ENCODE measurements around the gene DDX56. TPM values are rescaled to one million over a fixed set of nuclear protein-coding genes. Genes with fewer than 3 reads are reported as not detected.

The DDX56 gene
- total and polyA plus RNA-seq, 9 of the 15 experiments (the other 6 are each of a cell fraction or from before 2014, with no cell fraction given) = 33.0 to 145 (median 102) TPM

GRCh38 chr7:44618753-44619152, 45.0 kb upstream of the DDX56 start (continued):
- TF ChIP-seq ARID1B (IDR thresholded peaks at IDR 0.05) = 0 out of 2 replicates have a peak, but pooled peaks have one; percentile 10

GRCh38 chr7:44618045-44618444, 44.3 kb upstream of the DDX56 start:
- FAIRE-seq = no peak
- peaks cover 0 to 34% of the 10 kb centered on the region in 2 experiments; a peak in 3 of 5 replicates for H3K4me1 ChIP-seq (replicated peaks in 1 of 2; ENCODE audit: control insufficient read depth in 2 of 2, insufficient read depth in 2 of 2, low read length in 2 of 2)
- in situ Hi-C loops (cut with MboI) (no loop called here), intact Hi-C loops (cut with micrococcal nuclease) (no loop called here)
- peak overlapping the region; percentile 22; the same call in 1 of the 3 replicates for H3K27ac ChIP-seq (ENCODE audit: extremely low read depth, low read depth, low read length)
- ChIA-PET CTCF (ENCODE audit: low intra/inter-chr PET ratio) (no interaction called here), POLR2A (interaction anchor here (0.9 kb wide), 1 partner anchor 13 kb away, joined by 3 read pairs; no protein-coding TSS in a partner anchor)
- H3K36me3 ChIP-seq (ENCODE audit: control insufficient read depth, insufficient read depth, low read length) = peaks cover 17% of the 10 kb centered on the region; the same call in 2 of the 3 replicates
- peaks cover 98% of the 10 kb centered on the region for H3K79me2 ChIP-seq (ENCODE audit: control insufficient read depth, insufficient read depth, low read length)
- DNase-seq (ENCODE audit: extremely low read depth in 1 of 4, low spot score in 3 of 4) = no peak
- 64% methylated on average over 1 of the region's 1 CpG for WGBS (ENCODE audit: insufficient coverage, low coverage, missing lambda C conversion rate)
- no peaks in the 10 kb centered on the region for H3K27me3 ChIP-seq (ENCODE audit: control insufficient read depth in 2 of 2, insufficient read depth in 2 of 2, low read length in 2 of 2)
- no peak overlapping the region for H3K4me2 ChIP-seq (ENCODE audit: insufficient read depth, low read length)
- H4K20me1 ChIP-seq (replicated peaks; ENCODE audit: control insufficient read depth, insufficient read depth, low read length) = peaks cover 11% of the 10 kb centered on the region
- H3K9me1 ChIP-seq (ENCODE audit: control insufficient read depth, insufficient read depth, low read length) = no peaks in the 10 kb centered on the region
- ATAC-seq = no peak
- BruUV-seq (replicated peaks) = no TSS peak
- no peak overlapping the region for H2AFZ ChIP-seq (ENCODE audit: low read depth, low read length)
- TF ChIP-seq MEF2D (tag; conservative IDR thresholded peaks at IDR 0.05; ENCODE audit: low read depth) (no peak), ZBTB40 (IDR thresholded peaks at IDR 0.05) (peak; percentile 65), ZBTB40 (CRISPR knock-in tag; IDR thresholded peaks at IDR 0.05) (no peak), ETS2 (tag; IDR thresholded peaks at IDR 0.05; ENCODE audit: borderline replicate concordance, poor library complexity, severe bottlenecking) (no peak)
- H3K9me3 ChIP-seq (replicated peaks; ENCODE audit: control insufficient read depth, insufficient read depth, low read depth, low read length) = no peaks in the 10 kb centered on the region
- no peak overlapping the region for H3K9ac ChIP-seq (ENCODE audit: insufficient read depth in 1 of 2, low read depth in 2 of 2, low read length in 2 of 2)
- no peak overlapping the region for H3K4me3 ChIP-seq
